Duodenal mucosa (tissue), 2 donors: Measurements from ENCODE around the gene NR4A1.
"Not testable (repeated sequence)": the region's sequence is repeated elsewhere in the genome, so short reads cannot be mapped to it uniquely, and the experiment has no call there.

Source experiments
- H3K27ac ChIP-seq: one replicate; pipeline ENCODE4 v1.7.0; 2013; ENCODE audit warnings: low read depth, low read length
- H3K27me3 ChIP-seq, 2 donors: one replicate each; pipeline ENCODE4 v1.7.0; 2013; ENCODE audit warnings: low read length in 2 of 2, control low read depth in 1 of 2; ENCODE audit not compliant: insufficient read depth in 2 of 2, control insufficient read depth in 1 of 2
- H3K36me3 ChIP-seq, 2 donors: one replicate each; pipeline ENCODE4 v1.7.0; 2013; ENCODE audit warnings: low read length in 2 of 2, control low read depth in 1 of 2; ENCODE audit not compliant: insufficient read depth in 2 of 2, control insufficient read depth in 1 of 2
- H3K4me1 ChIP-seq, 2 donors: one replicate each; pipeline ENCODE4 v1.7.0; 2013; ENCODE audit warnings: low read length in 2 of 2, control low read depth in 1 of 2; ENCODE audit not compliant: insufficient read depth in 2 of 2, control insufficient read depth in 1 of 2
- H3K4me3 ChIP-seq, 2 donors: one replicate each; pipeline ENCODE4 v1.7.0; 2013; ENCODE audit warnings: low read length in 2 of 2, low read depth in 1 of 2
- H3K9ac ChIP-seq, 2 donors: one replicate each; pipeline ENCODE4 v1.7.0; 2013; ENCODE audit warnings: low read length in 2 of 2, low read depth in 1 of 2
- H3K9me3 ChIP-seq, 2 donors: one replicate each; pipeline ENCODE4 v1.7.0; 2013; ENCODE audit warnings: low read length in 2 of 2, control low read depth in 1 of 2; ENCODE audit not compliant: control insufficient read depth in 1 of 2

The NR4A1 gene

GRCh38 chr12:52104431-52105089, 53.3 kb downstream of the NR4A1 start:
- H3K27me3 ChIP-seq, H3K4me1 ChIP-seq, H3K27ac ChIP-seq, H3K4me3 ChIP-seq, H3K36me3 ChIP-seq, H3K9me3 ChIP-seq, H3K9ac ChIP-seq: not testable (repeated sequence)
